Muscle layer of duodenum (tissue), 2 donors: ENCODE data around the gene GOLGA2.

Source experiments
- H3K27ac ChIP-seq: one replicate; pipeline ENCODE4 v1.7.0; 2013; ENCODE audit warnings: mild to moderate bottlenecking, low read length
- H3K27me3 ChIP-seq: one replicate; pipeline ENCODE4 v1.7.0; 2013; ENCODE audit warnings: low read depth, mild to moderate bottlenecking, control low read depth, low read length
- H3K36me3 ChIP-seq, 2 donors: one replicate each; pipeline ENCODE4 v1.7.0; 2013; ENCODE audit warnings: low read length in 2 of 2, control low read depth in 1 of 2, mild to moderate bottlenecking in 1 of 2; ENCODE audit not compliant: insufficient read depth in 2 of 2, control insufficient read depth in 1 of 2
- H3K4me1 ChIP-seq, 2 donors: one replicate each; pipeline ENCODE4 v1.7.0; 2013; ENCODE audit warnings: low read length in 2 of 2, mild to moderate bottlenecking in 2 of 2, control low read depth in 1 of 2, moderate library complexity in 1 of 2; ENCODE audit not compliant: insufficient read depth in 2 of 2, control insufficient read depth in 1 of 2
- H3K4me3 ChIP-seq, 2 donors: one replicate each; pipeline ENCODE4 v1.7.0; 2013; ENCODE audit warnings: low read length in 2 of 2, low read depth in 1 of 2, mild to moderate bottlenecking in 1 of 2
- H3K9me3 ChIP-seq, 2 donors: one replicate each; pipeline ENCODE4 v1.7.0; 2013; ENCODE audit warnings: low read length in 2 of 2, control low read depth in 1 of 2, mild to moderate bottlenecking in 1 of 2; ENCODE audit not compliant: control insufficient read depth in 1 of 2
- donor health status: healthy.

GOLGA2 gene

DNA sequence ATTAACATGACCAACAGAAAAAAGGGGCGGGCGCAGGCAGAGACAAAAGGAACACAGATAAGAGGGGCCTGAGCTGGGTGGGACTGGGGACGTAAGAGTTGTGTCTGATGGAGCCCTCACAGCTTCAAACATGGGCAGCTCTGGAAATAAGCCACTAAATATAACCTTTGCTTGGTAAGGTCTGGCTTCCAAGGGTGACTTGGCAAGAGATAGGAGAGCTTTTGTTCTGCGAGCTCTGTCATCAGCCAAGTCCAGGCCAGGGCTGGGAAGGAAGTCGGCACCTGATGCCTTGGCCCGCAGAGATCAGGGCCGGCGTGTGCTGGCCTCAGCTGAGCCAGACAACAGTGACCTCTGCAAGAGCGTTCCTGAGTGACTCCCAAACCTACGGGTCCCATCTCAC, 34.7 kb upstream of the GOLGA2 start:
- Histone ChIP-seq H3K4me1 (no peaks in the 10 kb centered on the region), H3K27me3 (no peaks in the 10 kb centered on the region), H3K9me3 (no peaks in the 10 kb centered on the region), H3K4me3 (no peak overlapping the region), H3K27ac (no peak overlapping the region), H3K36me3 (peaks cover 32 to 54% of the 10 kb centered on the region in 2 donors)

DNA sequence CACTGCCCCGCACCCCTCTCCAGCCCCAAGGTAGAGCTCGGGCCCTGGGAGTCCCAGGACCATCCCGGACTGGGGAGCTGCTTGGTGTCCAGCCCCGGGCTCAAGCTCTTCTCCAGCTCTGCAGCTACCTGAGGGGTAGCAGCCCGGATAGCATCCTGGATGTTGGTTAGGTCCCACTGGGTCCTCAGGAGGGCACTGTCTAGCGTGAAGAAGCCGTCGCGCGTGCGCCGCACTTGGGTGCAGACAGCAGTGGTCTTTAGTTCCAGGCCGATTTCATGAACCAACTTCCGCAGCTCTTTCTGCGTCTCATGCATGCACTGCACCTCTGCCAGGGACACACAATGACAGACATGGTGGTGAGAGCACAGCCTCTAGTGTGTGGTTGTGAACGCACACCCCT, 33.7 kb upstream of the GOLGA2 start:
- Histone ChIP-seq H3K9me3 (no peaks in the 10 kb centered on the region), H3K4me3 (no peak overlapping the region), H3K4me1 (no peaks in the 10 kb centered on the region), H3K27me3 (no peaks in the 10 kb centered on the region), H3K36me3 (peaks cover 24 to 46% of the 10 kb centered on the region in 2 donors), H3K27ac (no peak overlapping the region)

DNA sequence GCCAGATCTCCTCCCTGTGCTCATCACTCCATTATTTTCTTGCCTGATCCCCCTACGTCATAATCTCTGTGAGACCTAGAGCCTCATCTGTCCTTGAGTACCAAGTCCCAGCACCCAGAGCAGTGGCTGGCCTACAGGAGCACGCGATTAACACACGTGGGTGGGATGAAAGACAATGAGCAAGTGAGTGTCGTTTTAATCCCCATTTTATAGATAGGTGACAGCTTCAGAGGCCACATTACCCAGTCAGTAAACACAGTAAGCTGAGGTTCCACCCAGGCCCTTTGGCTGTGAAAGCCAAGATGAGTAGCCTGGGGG, 29.1 kb upstream of the GOLGA2 start:
- Histone ChIP-seq H3K36me3 (peaks cover 8 to 17% of the 10 kb centered on the region in 2 donors), H3K9me3 (no peaks in the 10 kb centered on the region), H3K4me3 (no peak overlapping the region), H3K27me3 (no peaks in the 10 kb centered on the region), H3K4me1 (no peaks in the 10 kb centered on the region), H3K27ac (no peak overlapping the region)

DNA sequence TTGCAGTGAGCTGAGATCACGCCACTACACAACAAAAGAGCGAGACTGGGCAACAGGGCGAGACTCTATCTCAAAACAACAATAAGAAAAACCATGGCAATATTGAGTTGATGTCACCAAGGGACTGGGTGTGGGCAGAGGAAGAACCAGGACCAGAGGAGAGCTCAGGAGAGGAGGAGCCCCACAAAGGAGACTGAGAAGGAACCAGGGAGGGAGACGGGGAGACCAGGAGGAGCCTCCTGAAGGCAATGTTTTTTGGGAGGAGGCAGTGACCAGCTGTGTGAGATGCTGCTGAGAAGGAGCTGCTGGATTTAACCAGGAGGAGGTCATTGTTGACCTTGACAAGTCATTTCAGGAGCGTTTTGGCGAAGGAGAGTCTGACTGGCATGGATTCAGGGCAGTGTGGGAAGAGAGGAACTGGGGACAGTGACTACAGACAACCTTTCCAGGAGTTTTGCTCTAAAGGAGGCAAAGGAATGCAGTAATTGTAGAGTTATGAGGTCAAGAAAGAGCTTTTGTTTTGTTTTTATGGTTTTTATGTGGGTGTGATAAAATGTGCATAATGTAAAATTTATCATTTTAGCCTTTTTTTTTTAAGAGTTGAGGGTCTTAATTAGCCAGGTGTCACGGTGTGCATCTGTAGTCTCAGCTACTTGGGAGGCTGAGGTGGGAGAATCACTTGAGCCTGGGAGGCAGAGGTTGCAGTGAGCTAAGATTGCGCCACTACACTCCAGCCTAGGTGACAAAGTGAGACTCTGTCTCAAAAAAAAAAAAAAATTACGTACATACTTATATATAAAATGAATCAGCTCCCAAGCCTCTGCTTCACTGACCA, 28.5 kb upstream of the GOLGA2 start:
- no peak overlapping the region for H3K27ac ChIP-seq
- no peaks in the 10 kb centered on the region for H3K4me1 ChIP-seq
- H3K4me3 ChIP-seq: no peak overlapping the region
- H3K9me3 ChIP-seq: no peaks in the 10 kb centered on the region
- no peaks in the 10 kb centered on the region for H3K27me3 ChIP-seq
- H3K36me3 ChIP-seq: peaks cover 2 to 12% of the 10 kb centered on the region in 2 donors

DNA sequence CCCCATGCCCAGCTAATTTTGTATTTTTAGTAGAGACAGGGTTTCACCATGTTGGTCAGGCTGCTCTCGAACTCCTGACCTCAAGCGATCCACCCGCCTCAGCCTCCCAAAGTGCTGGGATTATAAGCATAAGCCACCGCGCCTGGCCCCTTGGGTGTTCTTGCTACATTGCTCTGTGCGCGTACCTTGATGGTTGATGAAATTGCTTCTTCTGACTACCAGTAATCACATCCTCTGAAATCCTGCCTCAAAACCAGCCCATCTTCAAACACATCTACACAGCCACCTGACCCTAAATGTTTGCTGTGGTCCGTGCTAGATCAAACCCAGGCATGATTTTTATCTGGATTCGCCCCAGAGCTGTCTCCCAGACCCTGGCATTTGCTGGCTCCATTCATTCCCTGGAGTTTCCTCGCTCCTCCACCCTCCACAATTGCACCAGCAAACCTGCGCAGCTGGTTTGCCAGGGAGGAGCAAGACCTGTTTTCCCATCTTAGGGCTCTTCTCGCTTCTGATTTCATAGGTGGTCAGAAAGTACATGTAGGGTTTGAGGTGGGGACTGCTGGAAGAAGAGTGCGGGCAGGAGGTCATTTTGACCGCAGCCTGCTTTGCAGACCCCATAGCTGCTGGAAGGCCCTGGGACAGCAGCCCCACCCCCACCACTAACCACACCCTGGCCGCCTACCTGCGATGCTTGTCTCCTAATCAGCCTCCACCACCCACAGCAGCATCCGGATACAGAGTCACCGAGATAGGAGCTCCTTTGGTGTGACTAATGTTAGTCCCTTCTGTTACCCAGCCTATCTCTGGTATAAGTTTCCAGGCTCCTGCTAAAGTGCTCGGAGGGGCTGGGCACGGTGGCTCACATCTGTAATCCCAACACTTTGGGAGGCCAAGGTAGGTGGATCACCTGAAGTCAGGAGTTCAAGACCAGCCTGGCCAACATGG, 23.0 kb upstream of the GOLGA2 start:
- Histone ChIP-seq H3K9me3 (no peaks in the 10 kb centered on the region), H3K4me1 (peaks cover 5 to 8% of the 10 kb centered on the region in 2 donors), H3K36me3 (no peaks in the 10 kb centered on the region), H3K4me3 (no peak overlapping the region), H3K27me3 (no peaks in the 10 kb centered on the region), H3K27ac (no peak overlapping the region)

DNA sequence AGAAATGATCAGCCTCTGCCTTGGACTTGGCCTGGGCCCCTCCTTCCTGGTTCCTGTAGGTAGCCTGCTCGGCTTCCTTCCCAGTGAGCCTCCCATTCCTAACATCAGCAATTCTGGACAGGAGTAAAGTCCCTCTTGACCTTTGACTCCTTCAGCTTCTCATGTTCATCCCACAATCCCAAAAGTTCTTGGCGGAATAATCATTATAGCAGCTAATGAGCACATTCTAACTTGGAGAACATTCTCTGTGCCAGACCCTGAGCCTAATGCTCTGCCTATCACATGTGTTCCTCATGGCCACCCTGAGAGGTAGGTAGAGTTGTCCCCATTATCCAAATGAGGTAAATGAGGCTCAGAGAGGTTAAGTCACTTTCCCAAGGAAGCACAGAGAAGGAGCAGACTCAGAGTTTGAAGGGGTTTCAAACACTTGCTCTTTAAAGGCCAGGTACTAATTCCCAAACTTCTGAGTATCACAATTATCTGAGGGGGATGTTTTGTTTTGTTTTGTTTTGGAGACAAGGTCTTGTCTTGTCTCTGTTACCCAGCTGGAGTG, 21.5 kb upstream of the GOLGA2 start:
- Histone ChIP-seq H3K36me3 (peaks cover 0 to 4% of the 10 kb centered on the region in 2 donors), H3K4me3 (no peak overlapping the region), H3K27me3 (no peaks in the 10 kb centered on the region), H3K4me1 (peaks cover 5 to 8% of the 10 kb centered on the region in 2 donors), H3K27ac (peak overlapping the region; percentile 2), H3K9me3 (no peaks in the 10 kb centered on the region)

DNA sequence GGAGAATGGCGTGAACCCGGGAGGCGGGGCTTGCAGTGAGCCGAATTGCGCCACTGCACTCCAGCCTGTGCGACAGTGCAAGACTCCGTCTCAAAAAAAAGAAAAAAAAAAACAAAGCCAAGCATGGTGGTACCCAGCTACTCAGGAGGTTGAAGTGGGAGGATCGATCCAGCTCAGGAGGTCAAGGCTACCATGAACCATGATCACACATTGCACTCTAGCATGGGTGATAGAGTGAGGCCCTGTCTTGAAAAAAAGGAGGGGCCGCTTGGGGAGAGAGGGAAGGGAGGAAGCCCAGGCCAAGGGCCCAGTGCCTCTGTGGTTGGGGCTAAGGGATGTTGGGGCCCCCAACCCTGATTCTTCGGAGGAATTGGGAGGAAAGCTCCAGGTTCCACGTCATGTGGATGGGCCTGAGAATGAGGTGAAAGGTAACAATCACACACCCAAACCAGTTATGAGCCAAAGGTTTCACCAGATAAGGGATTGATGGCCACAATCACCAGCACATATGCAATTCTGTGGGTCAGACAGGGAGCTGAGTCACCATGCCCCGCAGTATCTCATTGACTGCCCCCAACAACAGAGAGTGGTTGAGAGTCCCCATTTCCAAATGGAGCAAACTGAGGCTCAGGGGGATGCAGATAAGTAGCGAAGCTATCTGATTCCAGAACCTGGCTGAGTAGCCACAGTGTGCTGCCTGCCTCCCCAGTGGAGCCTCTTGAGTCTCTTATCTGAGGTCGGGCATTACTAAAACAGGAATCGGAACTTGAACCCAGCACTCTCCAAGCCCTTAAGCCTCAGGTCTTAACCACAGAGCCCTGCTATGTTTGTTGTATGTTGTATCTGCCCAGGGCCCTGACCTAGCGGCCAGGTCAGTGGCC, 20.8 kb upstream of the GOLGA2 start:
- H3K4me3 ChIP-seq: no peak overlapping the region
- H3K27me3 ChIP-seq: no peaks in the 10 kb centered on the region
- no peaks in the 10 kb centered on the region for H3K9me3 ChIP-seq
- H3K36me3 ChIP-seq: peaks cover 0 to 4% of the 10 kb centered on the region in 2 donors
- peak overlapping the region; percentile 2 for H3K27ac ChIP-seq
- H3K4me1 ChIP-seq: peaks cover 5 to 8% of the 10 kb centered on the region in 2 donors

DNA sequence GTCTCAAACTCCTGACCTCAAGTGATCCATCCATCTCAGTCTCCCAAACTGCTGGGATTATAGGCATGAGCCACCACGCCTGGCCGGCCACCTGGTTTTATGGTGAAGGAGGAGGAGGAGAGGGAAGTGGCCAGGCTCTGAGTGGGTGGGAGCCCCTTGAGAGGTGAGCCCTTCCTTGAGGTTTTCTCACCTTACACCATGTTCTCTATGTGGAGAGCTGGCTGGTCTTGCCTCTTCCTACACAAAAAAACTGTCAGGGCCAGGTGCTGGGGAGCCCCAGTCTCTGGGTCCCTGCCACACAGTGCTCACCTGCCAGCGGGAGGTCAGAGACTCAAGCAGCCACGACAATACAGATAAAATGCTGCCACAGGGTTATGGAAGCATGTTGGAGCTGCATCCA, 18.3 kb upstream of the GOLGA2 start:
- no peak overlapping the region for H3K4me3 ChIP-seq
- H3K4me1 ChIP-seq: peaks cover 5 to 8% of the 10 kb centered on the region in 2 donors
- H3K9me3 ChIP-seq: no peaks in the 10 kb centered on the region
- H3K27me3 ChIP-seq: no peaks in the 10 kb centered on the region
- H3K27ac ChIP-seq: no peak overlapping the region
- peaks cover 0 to 4% of the 10 kb centered on the region in 2 donors for H3K36me3 ChIP-seq

DNA sequence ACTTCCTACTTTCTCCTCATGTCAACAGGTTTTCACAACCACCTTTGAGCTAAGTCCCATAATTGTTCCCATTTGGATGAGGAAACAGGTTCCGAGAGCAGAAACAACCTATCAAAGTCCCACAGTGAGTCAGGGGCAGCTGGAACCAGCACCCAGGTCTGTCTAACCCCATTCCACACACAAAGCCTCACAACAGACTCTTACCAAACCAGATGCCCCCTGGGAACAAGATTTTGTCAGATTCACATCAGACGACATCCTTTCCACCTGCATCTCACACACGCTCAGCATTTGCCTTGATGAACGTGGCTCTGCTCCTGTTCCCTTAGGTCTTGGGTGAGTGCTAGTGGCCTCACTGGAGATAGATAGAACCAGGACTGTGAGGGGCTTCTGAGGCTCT, 17.3 kb upstream of the GOLGA2 start:
- no peak overlapping the region for H3K27ac ChIP-seq
- no peak overlapping the region for H3K4me3 ChIP-seq
- H3K27me3 ChIP-seq: no peaks in the 10 kb centered on the region
- peaks cover 2 to 14% of the 10 kb centered on the region in 2 donors for H3K36me3 ChIP-seq
- peaks cover 5 to 8% of the 10 kb centered on the region in 2 donors for H3K4me1 ChIP-seq
- H3K9me3 ChIP-seq: no peaks in the 10 kb centered on the region

DNA sequence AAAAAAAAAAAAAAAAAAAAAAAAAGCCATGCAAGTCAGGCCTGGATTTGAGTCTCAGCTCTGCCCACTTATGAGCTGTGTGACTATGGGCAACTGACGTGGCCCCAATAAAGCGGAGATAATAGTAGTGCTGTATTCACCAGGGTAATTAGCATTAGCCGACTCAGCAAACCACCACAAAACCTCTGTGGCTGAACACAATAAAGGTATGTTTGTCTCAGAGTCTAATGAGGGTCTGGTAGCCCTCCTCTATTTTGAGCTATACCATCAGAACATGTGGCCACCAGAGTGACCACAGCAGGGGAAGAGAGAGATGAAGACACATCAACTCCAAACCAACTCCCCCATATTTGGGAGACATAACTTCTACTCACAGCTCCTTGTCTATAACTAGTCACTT, 16.2 kb upstream of the GOLGA2 start:
- H3K4me3 ChIP-seq: no peak overlapping the region
- H3K36me3 ChIP-seq: peaks cover 3 to 18% of the 10 kb centered on the region in 2 donors
- peaks cover 5 to 8% of the 10 kb centered on the region in 2 donors for H3K4me1 ChIP-seq
- no peaks in the 10 kb centered on the region for H3K27me3 ChIP-seq
- no peak overlapping the region for H3K27ac ChIP-seq
- no peaks in the 10 kb centered on the region for H3K9me3 ChIP-seq
